22Rv1 (cell line): ENCODE measurements around the gene TNRC6C.

Experiments
- H3K27ac ChIP-seq: fragments of 450-650 bp; 2 replicates; pipeline ENCODE4 v1.5.1; 2017
- CTCF ChIP-seq: fragments of 450-650 bp; IDR thresholded peaks from 2 replicates; pipeline ENCODE4 v1.5.1; 2017; ENCODE audit warnings: mild to moderate bottlenecking
- ZFX ChIP-seq: fragments of 450-650 bp; IDR thresholded peaks from 2 replicates; pipeline ENCODE4 v1.6.1; 2017; ENCODE audit warnings: antibody characterized with exemption, borderline replicate concordance

Gene TNRC6C

GRCh38 chr17:78142119-78142861 lies 183.8 kb downstream of the TNRC6C start:
- TF ChIP-seq ZFX (no peak), CTCF (no peak)
- H3K27ac ChIP-seq: no peak overlapping the region

- TF ChIP-seq CTCF (no peak), ZFX (no peak)
Observed at GRCh38 chr17:78143214-78144146, 185.0 kb downstream of the TNRC6C start.

GRCh38 chr17:78144147-78144719 lies 185.7 kb downstream of the TNRC6C start:
- no peak overlapping the region for H3K27ac ChIP-seq
- TF ChIP-seq ZFX: no peak
- TF ChIP-seq CTCF: no peak

More at GRCh38 chr17:78143214-78144146, 185.0 kb downstream of the TNRC6C start:
- no peak overlapping the region for H3K27ac ChIP-seq

GRCh38 chr17:78144736-78145641 lies 186.5 kb downstream of the TNRC6C start:
- TF ChIP-seq CTCF (no peak), ZFX (no peak)
- H3K27ac ChIP-seq: no peak overlapping the region

GRCh38 chr17:78146471-78146869 lies 188.0 kb downstream of the TNRC6C start:
- no peak for TF ChIP-seq ZFX
- TF ChIP-seq CTCF: no peak
- no peak overlapping the region for H3K27ac ChIP-seq

- TF ChIP-seq ZFX: no peak
- no peak for TF ChIP-seq CTCF
Observed at GRCh38 chr17:78146881-78147280, 188.4 kb downstream of the TNRC6C start.

More at GRCh38 chr17:78146881-78147280, 188.4 kb downstream of the TNRC6C start:
- H3K27ac ChIP-seq: no peak overlapping the region
